Dendritic cell treated with granulocyte-macrophage colony-stimulating factor and Interleukin-4, amounts not matched to agents 40 ng/mL and 50 ng/mL, for 4 days (primary cell): Measurements from ENCODE around the gene METRNL.

Experiments used
- H3K27ac Mint-ChIP-seq: one replicate; pipeline ENCODE4 v1.8.0; 2022; ENCODE audit warnings: mild to moderate bottlenecking, mixed read lengths
- H3K27me3 Mint-ChIP-seq: one replicate; pipeline ENCODE4 v1.8.0; 2022; ENCODE audit warnings: mild to moderate bottlenecking, mixed read lengths
- H3K36me3 Mint-ChIP-seq: one replicate; pipeline ENCODE4 v1.8.0; 2022; ENCODE audit warnings: low read depth, mixed read lengths
- H3K4me1 Mint-ChIP-seq: one replicate; pipeline ENCODE4 v1.8.0; 2022; ENCODE audit warnings: low read depth, mixed read lengths
- H3K4me3 Mint-ChIP-seq: one replicate; pipeline ENCODE4 v1.8.0; 2022; ENCODE audit warnings: mild to moderate bottlenecking, moderate library complexity, mixed read lengths
- H3K9me3 Mint-ChIP-seq: one replicate; pipeline ENCODE4 v1.8.0; 2022; ENCODE audit warnings: mixed read lengths
- intact Hi-C: fragments of 100-400 bp; cut with micrococcal nuclease; formaldehyde crosslinking; loops from one replicate; pipeline ENCODE4 v1.15.0; 2022

METRNL gene

DNA sequence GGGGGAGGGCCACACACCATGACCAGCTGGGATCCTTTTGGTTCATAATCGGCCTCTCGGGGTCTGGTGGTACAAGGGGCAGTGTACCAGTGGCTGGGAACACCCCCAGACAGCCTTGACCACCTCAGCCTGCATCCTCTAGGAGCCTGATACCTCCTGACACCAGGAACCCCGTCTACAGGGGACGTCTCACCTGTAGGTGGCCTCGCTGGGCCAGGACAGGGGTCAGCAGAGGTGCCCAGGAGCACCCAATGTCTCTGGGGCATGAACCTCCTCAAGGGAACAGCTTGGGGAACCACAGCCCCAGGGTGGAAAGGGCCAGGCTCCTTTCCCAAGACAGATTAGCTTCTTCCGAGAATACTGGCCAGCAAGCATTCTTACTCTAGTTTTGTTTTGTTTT, 2.5 kb upstream of the METRNL start:
- peaks cover 10% of the 10 kb centered on the region for H3K36me3 Mint-ChIP-seq
- intact Hi-C loops, result no loop called here
- no peak overlapping the region for H3K4me3 Mint-ChIP-seq
- no peaks in the 10 kb centered on the region for H3K9me3 Mint-ChIP-seq
- peaks cover 47% of the 10 kb centered on the region for H3K27me3 Mint-ChIP-seq
- peaks cover 43% of the 10 kb centered on the region for H3K4me1 Mint-ChIP-seq
- H3K27ac Mint-ChIP-seq, result no peak overlapping the region

DNA sequence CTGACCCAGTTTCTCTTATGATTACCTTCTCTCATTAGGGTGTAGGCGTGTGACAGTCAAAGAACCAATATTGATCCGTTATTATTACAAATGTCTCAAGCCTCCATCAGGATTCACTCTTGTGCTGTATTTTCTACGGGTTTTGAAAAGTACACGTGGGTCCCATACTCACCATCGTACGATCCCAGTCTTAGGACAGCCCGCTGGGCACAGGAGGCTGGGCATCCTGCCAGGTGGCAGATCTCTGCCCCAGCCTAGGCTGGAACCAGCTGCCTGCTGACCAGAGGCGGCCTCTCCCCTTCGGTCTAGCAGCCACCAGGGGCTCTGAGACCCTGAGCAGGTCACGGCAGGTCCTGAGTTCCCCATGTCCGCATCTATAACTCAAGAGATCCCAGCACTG, 2.0 kb upstream of the METRNL start:
- Mint-ChIP-seq H3K36me3 (peaks cover 15% of the 10 kb centered on the region), H3K27ac (no peak overlapping the region), H3K27me3 (peaks cover 47% of the 10 kb centered on the region), H3K9me3 (no peaks in the 10 kb centered on the region), H3K4me3 (no peak overlapping the region), H3K4me1 (peaks cover 43% of the 10 kb centered on the region)
- intact Hi-C loops, result no loop called here

DNA sequence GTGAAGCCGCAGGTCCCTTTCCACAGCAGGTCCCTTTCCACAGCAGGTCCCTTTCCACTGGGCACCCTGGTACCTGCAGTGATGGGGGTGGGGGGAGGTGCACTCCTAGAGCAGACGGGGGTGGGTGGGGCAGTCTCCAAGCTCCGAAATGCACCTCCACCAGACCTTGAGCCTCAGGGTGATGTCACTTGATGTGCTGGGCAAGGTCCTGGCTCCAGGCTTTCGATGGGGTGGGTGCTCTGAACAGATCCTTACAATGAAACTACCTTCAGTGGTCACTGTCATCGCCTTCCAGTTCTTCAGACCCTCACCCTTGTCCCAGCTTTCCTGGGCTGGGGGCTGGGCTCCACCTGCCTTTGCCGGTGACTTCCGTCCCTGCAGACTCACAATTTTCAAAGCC, 1.5 kb upstream of the METRNL start:
- H3K36me3 Mint-ChIP-seq, result peaks cover 20% of the 10 kb centered on the region
- H3K4me1 Mint-ChIP-seq, result peaks cover 46% of the 10 kb centered on the region
- H3K9me3 Mint-ChIP-seq, result no peaks in the 10 kb centered on the region
- H3K27ac Mint-ChIP-seq, result peak overlapping the region; percentile 41
- intact Hi-C loops, result no loop called here
- H3K27me3 Mint-ChIP-seq, result peaks cover 47% of the 10 kb centered on the region
- peak overlapping the region; percentile 68 for H3K4me3 Mint-ChIP-seq

DNA sequence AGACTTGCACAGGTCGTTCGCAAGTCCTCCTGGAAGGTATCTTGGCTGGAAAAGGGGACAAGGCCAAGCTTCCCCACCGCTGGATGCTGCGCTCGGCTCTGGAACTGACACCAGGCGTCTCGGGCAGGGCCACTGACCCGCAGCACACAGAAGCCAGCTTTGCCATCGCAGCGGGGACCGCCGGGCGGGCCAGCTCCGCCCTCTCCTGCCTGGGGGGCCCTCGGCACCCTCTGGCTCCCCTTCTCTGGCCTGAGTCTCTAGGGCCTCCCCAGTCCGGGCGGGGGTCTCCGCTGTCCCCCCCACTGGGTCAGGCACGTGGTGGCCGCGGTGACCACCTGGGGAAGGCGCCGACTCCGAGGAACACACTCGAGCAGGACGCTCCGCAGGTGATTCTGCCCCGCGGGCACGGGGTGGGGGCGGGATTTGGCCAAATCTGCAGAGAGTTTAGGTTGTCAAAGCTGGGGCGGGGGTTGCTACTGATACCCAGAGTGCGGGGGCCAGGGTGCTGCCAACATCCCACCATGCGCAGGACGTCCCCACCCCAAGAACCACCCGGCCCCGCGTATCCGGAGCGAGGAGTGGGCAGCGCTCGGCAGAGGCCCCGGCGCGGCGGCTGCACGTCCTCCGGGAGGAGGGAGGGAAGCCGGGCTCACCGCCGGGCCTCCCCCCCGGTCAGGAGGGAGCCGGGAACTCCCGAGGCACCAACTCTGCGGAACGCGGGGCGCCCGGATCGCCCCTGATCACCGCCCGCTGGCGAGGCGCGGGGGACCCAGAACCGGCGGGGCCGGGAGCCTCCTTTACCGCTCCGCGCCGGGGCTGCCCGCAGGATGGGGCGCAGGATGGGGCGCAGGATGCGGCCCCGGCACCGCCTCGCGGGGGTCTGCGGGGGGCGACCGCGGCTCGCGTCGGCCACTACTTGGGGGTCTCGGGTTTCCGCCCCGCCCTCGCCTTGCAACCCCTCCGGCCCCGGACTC, 744 bp upstream of the METRNL start:
- H3K4me1 Mint-ChIP-seq, result peaks cover 46% of the 10 kb centered on the region
- intact Hi-C loops, result no loop called here
- H3K4me3 Mint-ChIP-seq, result peak overlapping the region; percentile 68
- H3K27me3 Mint-ChIP-seq, result peaks cover 42% of the 10 kb centered on the region
- H3K27ac Mint-ChIP-seq, result peak overlapping the region; percentile 41
- no peaks in the 10 kb centered on the region for H3K9me3 Mint-ChIP-seq
- peaks cover 27% of the 10 kb centered on the region for H3K36me3 Mint-ChIP-seq

DNA sequence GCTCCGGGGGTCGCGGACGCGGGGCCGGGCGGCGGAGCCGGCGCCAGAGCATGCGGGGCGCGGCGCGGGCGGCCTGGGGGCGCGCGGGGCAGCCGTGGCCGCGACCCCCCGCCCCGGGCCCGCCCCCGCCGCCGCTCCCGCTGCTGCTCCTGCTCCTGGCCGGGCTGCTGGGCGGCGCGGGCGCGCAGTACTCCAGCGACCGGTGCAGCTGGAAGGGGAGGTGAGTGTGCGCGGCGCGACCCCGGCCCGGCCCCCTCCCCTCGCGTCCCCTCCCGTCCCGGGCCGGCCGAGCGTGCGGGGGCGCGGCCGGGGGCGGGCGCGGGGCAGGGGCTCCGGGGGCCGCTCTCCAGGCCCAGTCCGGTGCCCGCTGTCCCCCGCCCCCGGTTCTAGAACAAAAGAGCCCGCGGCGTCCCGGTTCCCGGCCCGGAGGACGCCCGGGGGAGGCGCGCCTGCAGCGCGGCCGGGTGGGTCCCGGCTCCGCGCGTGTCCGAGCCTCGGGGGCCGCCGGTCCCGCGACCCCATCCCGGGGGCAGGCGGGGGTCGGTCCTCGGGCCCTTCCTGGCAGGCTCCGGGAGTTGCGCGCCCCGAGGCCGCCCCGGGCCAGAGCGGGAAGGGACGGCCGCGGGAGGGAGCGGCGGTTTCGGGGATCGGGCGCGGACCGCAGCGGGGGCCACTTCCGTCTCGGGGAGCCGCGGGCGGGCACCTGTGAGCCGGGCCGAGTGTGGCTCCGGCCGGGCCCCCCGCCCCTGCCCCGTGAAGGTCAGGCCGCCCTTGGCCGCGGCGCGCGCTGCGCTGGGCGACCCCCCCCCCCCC, 563 bp downstream of the METRNL start:
- Mint-ChIP-seq H3K9me3 (no peaks in the 10 kb centered on the region), H3K4me1 (peaks cover 52% of the 10 kb centered on the region), H3K27ac (no peak overlapping the region), H3K27me3 (peaks cover 38% of the 10 kb centered on the region), H3K36me3 (peaks cover 40% of the 10 kb centered on the region), H3K4me3 (peak overlapping the region; percentile 51)
- intact Hi-C loops, result loop anchor here (2.0 to 5.0 kb wide), 2 partner anchors 29 to 118 kb away; no protein-coding TSS in a partner anchor

DNA sequence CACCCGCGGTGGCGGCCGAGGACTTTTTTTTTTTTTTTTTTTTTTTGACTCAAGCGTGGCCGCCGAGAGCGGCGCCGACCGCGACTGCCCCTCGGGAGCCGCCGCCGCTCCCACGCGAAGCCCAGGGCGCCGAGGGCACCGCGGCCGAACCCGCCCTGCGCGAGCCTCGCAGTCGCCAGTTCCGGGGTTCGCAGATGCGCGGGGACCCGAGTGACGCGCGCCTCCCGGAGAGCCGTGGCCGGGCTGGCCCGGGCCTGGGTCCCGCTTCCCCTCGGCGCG, 1.1 kb downstream of the METRNL start:
- Mint-ChIP-seq H3K9me3 (no peaks in the 10 kb centered on the region), H3K36me3 (peaks cover 46% of the 10 kb centered on the region), H3K4me1 (peaks cover 58% of the 10 kb centered on the region), H3K27me3 (peaks cover 32% of the 10 kb centered on the region), H3K4me3 (peak overlapping the region; percentile 13), H3K27ac (peak overlapping the region; percentile 72)
- intact Hi-C loops, result loop anchor here (2.0 to 5.0 kb wide), 2 partner anchors 30 to 118 kb away; no protein-coding TSS in a partner anchor

DNA sequence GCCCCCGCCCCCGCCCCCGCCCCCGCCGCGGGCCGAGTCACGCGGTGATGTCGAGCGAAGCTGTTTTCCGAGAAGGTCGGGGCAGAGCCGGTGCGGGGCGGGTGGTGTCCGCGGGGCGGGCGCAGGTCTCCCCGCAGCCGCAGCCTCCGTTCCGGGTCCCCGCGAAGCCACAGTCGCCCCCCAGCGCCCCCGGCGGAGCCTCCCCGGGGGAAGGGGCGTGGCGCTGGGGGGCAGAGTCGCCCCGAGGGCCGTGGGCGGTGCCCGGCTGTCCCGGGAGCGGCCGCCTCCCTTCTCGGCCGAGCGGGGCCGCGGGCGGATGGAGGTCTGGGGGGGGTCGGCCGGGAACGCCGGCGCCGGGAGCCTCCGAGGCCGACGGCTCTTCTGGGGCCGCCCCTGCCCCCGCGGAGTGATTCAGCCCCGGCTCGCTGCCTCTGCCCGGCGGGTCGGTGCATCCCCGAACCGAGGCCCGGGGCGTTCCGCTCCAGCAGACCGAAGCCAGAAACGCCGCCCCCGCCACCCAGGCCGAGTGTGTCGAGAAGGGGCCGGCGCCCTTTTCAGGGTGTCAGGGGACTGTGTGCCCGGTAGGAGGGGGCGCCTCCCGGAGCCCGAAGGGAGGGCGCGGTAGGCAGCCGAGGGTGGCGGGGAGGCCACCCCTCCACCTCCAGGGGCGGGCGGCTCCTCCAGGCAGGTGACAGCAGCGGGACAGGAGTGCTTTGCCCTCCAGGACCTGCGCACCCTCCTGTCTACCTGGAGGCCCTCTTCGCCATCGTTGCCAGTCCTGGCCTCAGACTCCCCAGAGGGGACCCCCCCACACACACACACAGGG, 1.7 kb downstream of the METRNL start:
- peak overlapping the region; percentile 89 for H3K4me3 Mint-ChIP-seq
- H3K27me3 Mint-ChIP-seq, result peaks cover 27% of the 10 kb centered on the region
- peaks cover 51% of the 10 kb centered on the region for H3K36me3 Mint-ChIP-seq
- peak overlapping the region; percentile 72 for H3K27ac Mint-ChIP-seq
- no peaks in the 10 kb centered on the region for H3K9me3 Mint-ChIP-seq
- peaks cover 63% of the 10 kb centered on the region for H3K4me1 Mint-ChIP-seq
- intact Hi-C loops, result loop anchor here (2.0 to 5.0 kb wide), 2 partner anchors 30 to 119 kb away; no protein-coding TSS in a partner anchor

DNA sequence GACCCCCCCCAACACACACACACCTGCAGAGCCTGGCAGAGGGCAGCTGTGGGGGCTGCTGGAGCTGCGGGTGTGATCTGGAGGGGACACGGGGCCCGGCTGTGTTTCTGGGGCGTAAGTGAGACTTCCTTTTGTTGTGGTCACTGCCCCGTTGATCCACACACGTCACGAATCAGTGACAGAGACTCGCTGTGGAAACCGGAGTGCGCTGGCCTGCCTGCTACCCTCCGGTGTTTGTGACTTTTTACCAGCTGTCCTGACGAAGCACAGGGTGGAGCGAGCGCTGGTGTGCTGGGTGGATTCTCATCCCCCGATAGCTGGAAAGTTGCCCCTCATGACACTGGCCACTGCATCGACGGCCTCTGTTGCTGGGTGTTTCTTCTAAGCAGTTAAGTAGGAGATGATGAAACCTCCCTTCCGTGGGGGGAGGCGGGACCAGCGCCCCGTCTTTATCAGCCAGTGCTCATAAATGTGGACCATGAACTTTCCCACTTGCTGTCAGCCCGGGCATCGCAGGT, 2.3 kb downstream of the METRNL start:
- peaks cover 70% of the 10 kb centered on the region for H3K4me1 Mint-ChIP-seq
- no peaks in the 10 kb centered on the region for H3K9me3 Mint-ChIP-seq
- intact Hi-C loops, result loop anchor here (2.0 to 5.0 kb wide), 2 partner anchors 31 to 119 kb away; no protein-coding TSS in a partner anchor
- H3K27me3 Mint-ChIP-seq, result peaks cover 20% of the 10 kb centered on the region
- H3K27ac Mint-ChIP-seq, result peak overlapping the region; percentile 72
- H3K36me3 Mint-ChIP-seq, result peaks cover 58% of the 10 kb centered on the region
- H3K4me3 Mint-ChIP-seq, result peak overlapping the region; percentile 89

DNA sequence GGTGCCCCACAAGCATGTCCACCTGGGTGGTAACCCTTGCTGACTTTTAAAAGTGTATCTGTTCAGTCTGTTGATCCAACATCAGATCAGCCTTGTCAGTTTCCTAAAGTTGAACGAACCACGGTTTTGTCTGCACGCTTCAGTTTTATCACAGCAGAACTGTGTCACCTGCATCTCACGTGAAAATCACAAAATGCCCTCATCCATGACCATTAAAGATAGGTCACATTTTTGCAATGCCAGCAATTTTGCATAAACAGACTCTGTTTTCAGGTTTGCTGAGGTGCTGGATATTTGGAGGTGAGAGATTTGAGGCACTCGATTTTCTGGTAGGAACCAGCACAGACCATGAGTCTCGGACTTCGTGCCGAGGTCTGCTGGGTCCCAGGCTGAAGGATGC, 3.0 kb downstream of the METRNL start:
- Mint-ChIP-seq H3K4me3 (peak overlapping the region; percentile 89), H3K4me1 (peaks cover 72% of the 10 kb centered on the region), H3K36me3 (peaks cover 65% of the 10 kb centered on the region), H3K27me3 (peaks cover 13% of the 10 kb centered on the region), H3K9me3 (no peaks in the 10 kb centered on the region), H3K27ac (peak overlapping the region; percentile 72)
- intact Hi-C loops, result loop anchor here (5.0 kb wide), 1 partner anchor 120 kb away; no protein-coding TSS in a partner anchor

DNA sequence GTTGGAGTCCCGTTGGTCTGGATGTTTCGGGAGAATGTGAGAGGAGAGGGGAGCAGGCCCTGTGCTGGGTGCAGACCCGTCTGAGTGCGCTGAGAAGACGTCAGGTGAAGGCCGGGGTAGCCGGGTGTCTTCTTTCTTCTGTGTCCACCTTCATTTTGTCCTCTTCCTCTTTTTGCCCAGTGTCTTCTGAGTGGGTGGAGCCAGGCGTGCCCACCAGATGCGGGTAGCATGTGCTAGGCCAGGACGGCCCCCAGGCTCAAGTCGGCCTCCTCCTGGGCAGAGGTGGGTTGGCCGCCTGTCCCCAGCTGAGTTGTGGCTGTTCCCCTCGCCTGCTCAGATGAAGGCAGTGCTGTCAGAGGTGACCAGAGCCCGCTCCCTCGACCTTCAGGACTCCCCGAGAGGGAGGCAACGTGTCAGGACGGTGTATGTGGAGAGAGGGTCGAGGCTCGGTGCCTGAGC, 3.5 kb downstream of the METRNL start:
- peaks cover 70% of the 10 kb centered on the region for H3K36me3 Mint-ChIP-seq
- peak overlapping the region; percentile 89 for H3K4me3 Mint-ChIP-seq
- intact Hi-C loops, result loop anchor here (5.0 kb wide), 1 partner anchor 121 kb away; no protein-coding TSS in a partner anchor
- peaks cover 72% of the 10 kb centered on the region for H3K4me1 Mint-ChIP-seq
- H3K9me3 Mint-ChIP-seq, result no peaks in the 10 kb centered on the region
- peak overlapping the region; percentile 72 for H3K27ac Mint-ChIP-seq
- peaks cover 8% of the 10 kb centered on the region for H3K27me3 Mint-ChIP-seq

DNA sequence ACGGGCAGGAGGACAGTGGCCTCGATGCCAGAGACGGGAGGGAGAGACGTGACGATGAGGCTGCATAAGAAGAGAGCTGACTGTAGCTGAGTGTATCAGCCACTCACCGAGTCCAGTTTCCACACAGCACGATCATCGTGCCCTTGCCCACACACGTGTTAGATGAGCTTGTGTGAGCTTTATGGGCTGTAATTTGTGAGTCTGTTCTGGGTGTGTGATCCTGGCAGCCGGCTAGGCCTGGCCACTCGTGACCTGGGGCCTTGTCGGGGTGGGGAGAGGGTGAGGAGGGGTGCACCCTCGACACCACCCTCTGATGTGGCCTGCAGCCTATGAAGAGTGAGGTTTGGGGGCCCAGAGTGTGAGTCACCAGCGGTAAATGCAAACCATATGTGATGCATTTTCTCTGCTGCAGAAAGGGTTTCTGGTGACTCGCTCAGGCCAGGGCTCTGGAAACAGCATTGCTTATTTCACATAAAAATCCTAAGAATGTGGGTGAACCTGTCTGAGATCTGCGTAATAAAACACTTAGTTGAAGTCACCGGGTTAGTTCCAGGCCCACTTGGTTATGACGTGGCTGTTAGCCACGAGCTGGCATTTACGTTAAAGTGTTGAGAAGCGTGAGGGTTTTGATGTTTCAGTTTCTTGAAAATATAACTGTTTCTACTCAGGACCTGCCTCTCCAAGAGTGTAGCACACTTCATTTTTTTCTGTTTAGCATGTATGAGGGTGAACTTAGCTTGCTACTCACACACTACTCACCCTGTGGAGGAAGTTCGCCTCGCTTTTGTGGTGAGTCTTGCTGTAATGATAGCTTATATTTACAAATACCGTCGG, 4.2 kb downstream of the METRNL start:
- Mint-ChIP-seq H3K36me3 (peaks cover 77% of the 10 kb centered on the region), H3K27ac (peak overlapping the region; percentile 72), H3K27me3 (peaks cover 2% of the 10 kb centered on the region), H3K4me3 (peak overlapping the region; percentile 89), H3K9me3 (no peaks in the 10 kb centered on the region), H3K4me1 (peaks cover 72% of the 10 kb centered on the region)
- intact Hi-C loops, result loop anchor here (2.0 to 5.0 kb wide), 2 partner anchors 121 to 301 kb away; no protein-coding TSS in a partner anchor

DNA sequence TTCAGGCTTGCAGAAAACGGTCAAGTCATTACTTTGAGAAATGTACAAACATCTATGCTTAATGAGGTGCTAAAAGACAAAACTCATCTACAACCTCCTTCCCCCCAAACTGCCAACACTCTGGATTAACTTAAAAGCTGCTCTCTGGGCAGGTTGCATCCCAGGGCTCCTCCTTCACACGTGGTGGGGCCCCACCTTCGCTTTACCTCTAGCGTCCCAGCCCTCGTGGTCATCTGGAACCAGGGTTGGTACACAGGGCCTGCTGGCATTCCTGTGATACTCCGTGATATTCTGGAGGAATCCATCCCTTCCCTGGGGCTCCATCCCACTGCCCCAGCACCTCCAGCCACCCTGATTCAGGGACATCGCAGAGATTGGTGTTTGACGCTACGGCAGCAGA, 4.8 kb downstream of the METRNL start:
- Mint-ChIP-seq H3K27ac (peak overlapping the region; percentile 72), H3K4me1 (peaks cover 77% of the 10 kb centered on the region), H3K4me3 (peak overlapping the region; percentile 57), H3K36me3 (peaks cover 83% of the 10 kb centered on the region), H3K27me3 (no peaks in the 10 kb centered on the region), H3K9me3 (no peaks in the 10 kb centered on the region)
- intact Hi-C loops, result loop anchor here (2.0 to 5.0 kb wide), 2 partner anchors 122 to 301 kb away; no protein-coding TSS in a partner anchor
